ENCODE data around the gene GSTM1. TPM values are rescaled to one million over a fixed set of nuclear protein-coding genes. Genes with fewer than 3 reads are reported as not detected.

GSTM1 gene
- total RNA-seq, 3 donors from 2014 or later, result 18.0 to 30.6 (median 20.0) TPM

DNA sequence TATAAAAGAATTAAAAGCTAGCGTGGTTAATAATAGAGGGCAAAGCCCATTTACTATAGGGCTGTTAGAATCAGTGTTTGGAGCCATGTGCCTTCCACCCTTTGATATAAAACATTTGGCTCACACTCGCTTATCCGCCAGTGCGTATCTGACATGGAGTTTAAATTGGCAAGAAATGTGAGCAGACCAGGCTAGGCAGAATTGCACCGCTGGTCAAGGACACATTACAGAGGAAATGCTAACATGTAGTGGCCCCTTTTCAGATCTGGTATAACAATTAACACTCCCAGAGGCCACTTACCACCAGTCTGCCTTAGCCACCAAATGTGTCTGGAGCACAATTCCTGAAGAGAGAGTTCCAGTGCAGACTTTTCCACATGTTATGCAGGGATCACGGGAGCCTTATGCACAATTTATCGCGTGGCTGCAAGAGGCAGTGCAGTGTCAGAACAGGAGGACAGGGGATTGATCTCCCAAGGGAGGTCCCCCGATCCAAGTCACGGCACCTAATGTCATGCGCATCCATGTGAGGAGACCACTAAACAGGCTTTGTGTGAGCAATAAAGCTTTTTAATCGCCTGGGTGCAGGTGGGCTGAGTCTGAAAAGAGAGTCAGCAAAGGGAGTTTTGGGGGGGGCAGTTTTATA, 39.2 kb downstream of the GSTM1 start:
- no peak for DNase-seq
- Histone ChIP-seq H3K36me3 (ENCODE audit: low read depth) (no peaks in the 10 kb centered on the region), H3K9me3 (no peaks in the 10 kb centered on the region), H3K4me3 (no peak overlapping the region), H3K4me1 (ENCODE audit: low read depth) (peaks cover 5% of the 10 kb centered on the region)
- intact Hi-C loops (cut with DNase I, micrococcal nuclease), result no loop called here
- no peak for ATAC-seq
- TF ChIP-seq, protein P1, sequence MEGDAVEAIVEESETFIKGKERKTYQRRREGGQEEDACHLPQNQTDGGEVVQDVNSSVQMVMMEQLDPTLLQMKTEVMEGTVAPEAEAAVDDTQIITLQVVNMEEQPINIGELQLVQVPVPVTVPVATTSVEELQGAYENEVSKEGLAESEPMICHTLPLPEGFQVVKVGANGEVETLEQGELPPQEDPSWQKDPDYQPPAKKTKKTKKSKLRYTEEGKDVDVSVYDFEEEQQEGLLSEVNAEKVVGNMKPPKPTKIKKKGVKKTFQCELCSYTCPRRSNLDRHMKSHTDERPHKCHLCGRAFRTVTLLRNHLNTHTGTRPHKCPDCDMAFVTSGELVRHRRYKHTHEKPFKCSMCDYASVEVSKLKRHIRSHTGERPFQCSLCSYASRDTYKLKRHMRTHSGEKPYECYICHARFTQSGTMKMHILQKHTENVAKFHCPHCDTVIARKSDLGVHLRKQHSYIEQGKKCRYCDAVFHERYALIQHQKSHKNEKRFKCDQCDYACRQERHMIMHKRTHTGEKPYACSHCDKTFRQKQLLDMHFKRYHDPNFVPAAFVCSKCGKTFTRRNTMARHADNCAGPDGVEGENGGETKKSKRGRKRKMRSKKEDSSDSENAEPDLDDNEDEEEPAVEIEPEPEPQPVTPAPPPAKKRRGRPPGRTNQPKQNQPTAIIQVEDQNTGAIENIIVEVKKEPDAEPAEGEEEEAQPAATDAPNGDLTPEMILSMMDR (IDR thresholded peaks at IDR 0.05), result no peak

DNA sequence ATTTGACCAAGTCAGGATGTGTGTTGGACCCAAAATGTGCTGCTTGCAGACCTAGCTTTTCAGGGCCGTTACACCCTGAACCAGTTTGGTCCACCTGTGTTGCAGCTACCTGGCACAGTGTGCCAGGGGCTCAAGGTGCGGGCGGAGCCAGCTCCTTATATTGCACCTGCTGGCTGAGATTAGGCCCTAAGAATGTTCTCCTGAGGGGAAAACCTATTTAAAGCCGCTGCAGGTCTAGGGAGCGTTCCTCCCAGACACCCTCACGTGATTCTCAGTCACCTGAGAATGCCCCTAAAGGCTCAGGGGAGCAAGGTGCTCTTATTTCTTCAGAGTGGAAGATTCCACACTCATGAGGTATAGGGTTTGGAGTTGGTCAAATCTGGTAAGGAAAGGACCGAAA, 41.3 kb downstream of the GSTM1 start:
- Histone ChIP-seq H3K36me3 (ENCODE audit: low read depth) (no peaks in the 10 kb centered on the region), H3K9me3 (no peaks in the 10 kb centered on the region), H3K4me3 (no peak overlapping the region), H3K4me1 (ENCODE audit: low read depth) (peaks cover 5% of the 10 kb centered on the region)
- DNase-seq (peak in 2 of 3 donors; percentile 30 to 48), ATAC-seq (peak; percentile 68)
- TF ChIP-seq, protein P1 (IDR thresholded peaks at IDR 0.05), result no peak
- intact Hi-C loops (cut with DNase I, micrococcal nuclease), result no loop called here

DNA sequence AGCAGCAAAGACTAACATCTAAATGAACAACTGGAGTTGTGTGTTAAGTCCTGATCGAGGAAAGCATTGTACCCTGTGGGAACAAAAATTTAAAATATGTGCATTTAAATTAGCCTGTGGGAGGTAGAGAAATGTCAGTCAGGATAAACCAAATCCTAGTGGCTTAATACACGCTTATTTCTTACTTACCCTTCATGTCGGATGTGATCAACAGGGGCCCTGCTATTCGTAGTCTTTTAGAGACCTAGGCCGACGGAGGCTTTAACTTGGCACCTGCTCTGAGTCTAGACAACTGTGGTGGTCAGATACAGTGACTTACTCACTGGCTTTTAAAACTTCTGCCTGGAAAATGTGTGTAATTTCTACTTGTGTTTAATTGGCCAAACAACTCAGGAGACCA, 43.0 kb downstream of the GSTM1 start:
- Histone ChIP-seq H3K36me3 (ENCODE audit: low read depth) (no peaks in the 10 kb centered on the region), H3K4me1 (ENCODE audit: low read depth) (peaks cover 5% of the 10 kb centered on the region), H3K4me3 (no peak overlapping the region), H3K9me3 (no peaks in the 10 kb centered on the region)
- TF ChIP-seq, protein P1 (IDR thresholded peaks at IDR 0.05), result no peak
- intact Hi-C loops (cut with DNase I, micrococcal nuclease), result no loop called here
- DNase-seq (no peak), ATAC-seq (no peak)

DNA sequence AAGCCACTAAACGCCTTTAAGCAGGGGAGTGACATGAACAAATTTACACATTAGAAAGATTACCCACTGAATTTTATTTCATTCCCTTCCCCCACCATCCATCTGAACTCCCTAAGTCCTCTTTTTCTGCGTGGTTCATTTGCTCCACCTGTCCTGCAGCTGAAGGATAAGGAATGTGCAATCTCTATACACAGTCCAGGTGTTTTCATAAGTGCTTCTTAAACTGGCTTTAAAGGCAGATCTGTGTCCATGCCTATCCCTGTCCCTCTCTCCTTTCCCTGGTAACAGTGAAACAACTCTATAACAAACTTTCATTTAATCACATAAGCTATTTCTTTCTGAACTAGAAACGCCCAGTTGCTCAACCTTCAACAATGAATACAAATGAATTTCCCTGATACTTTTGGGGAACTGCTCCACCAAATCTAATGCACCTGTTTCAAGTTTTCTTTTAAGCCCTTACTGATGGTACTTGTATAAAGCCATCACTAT, 44.8 kb downstream of the GSTM1 start:
- Histone ChIP-seq H3K4me3 (no peak overlapping the region), H3K36me3 (ENCODE audit: low read depth) (no peaks in the 10 kb centered on the region), H3K9me3 (no peaks in the 10 kb centered on the region), H3K4me1 (ENCODE audit: low read depth) (peaks cover 5% of the 10 kb centered on the region)
- TF ChIP-seq, protein P1 (IDR thresholded peaks at IDR 0.05), result no peak
- no peak for DNase-seq
- ATAC-seq, result peak; percentile 71
- intact Hi-C loops (cut with DNase I, micrococcal nuclease), result no loop called here

DNA sequence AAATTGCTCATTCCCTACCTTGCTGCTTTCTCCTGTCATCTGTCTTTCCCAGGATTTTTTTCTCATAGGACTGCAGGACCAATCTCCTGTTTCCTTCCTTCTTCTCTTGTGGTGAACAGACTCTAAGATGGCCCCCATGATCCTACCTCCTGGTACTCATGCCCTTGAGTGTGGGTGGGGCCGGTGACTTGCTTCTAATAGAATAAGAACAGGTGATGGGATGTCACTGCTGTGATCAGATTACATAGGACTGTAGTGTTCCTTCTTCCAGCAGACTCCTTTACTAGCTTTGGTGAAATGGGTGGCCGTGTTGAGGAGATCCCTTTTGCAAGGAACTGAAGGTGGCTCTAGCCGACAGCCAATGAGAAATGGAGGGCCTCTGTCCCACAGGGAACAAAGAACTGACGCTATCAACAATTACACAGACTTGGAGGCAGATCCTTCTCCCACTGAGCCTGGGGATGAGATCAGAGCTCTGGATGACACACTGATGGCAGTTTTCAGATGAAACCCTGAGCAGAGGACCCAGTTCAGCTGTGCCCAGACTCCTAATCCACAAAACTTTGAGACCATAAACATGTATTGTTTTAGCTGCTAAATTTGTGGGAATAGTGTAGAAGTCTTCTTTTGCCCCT, 45.7 kb downstream of the GSTM1 start:
- TF ChIP-seq, protein P1 (IDR thresholded peaks at IDR 0.05), result no peak
- Histone ChIP-seq H3K9me3 (no peaks in the 10 kb centered on the region), H3K4me3 (no peak overlapping the region), H3K36me3 (ENCODE audit: low read depth) (no peaks in the 10 kb centered on the region), H3K4me1 (ENCODE audit: low read depth) (peaks cover 5% of the 10 kb centered on the region)
- no peak for ATAC-seq
- DNase-seq, result no peak
- intact Hi-C loops (cut with DNase I, micrococcal nuclease), result no loop called here
